Measurements from ENCODE around the gene RPS26. TPM values are rescaled to one million over a fixed set of nuclear protein-coding genes. Genes with fewer than 3 reads are reported as not detected.
"Not testable (repeated sequence)": the region's sequence is repeated elsewhere in the genome, so short reads cannot be mapped to it uniquely, and the experiment has no call there.

The RPS26 gene
- 314 and 346 TPM in 2 replicates for total RNA-seq (2014; rRNA removed; shearing (Covaris generic))
- 280 and 457 TPM in 2 replicates for polyA plus RNA-seq (2014; cell fraction: nucleus; rRNA removed)

- peak; percentile 99 for DNase-seq (ENCODE audit: extremely low read depth, low read depth)
Observed at GRCh38 chr12:56041552-56042429, at the start of gene RPS26. Gene RPS26, plus strand, starts transcription at chr12:56041918. Its CDS starts 249 bp downstream, at chr12:56042167.

DNA sequence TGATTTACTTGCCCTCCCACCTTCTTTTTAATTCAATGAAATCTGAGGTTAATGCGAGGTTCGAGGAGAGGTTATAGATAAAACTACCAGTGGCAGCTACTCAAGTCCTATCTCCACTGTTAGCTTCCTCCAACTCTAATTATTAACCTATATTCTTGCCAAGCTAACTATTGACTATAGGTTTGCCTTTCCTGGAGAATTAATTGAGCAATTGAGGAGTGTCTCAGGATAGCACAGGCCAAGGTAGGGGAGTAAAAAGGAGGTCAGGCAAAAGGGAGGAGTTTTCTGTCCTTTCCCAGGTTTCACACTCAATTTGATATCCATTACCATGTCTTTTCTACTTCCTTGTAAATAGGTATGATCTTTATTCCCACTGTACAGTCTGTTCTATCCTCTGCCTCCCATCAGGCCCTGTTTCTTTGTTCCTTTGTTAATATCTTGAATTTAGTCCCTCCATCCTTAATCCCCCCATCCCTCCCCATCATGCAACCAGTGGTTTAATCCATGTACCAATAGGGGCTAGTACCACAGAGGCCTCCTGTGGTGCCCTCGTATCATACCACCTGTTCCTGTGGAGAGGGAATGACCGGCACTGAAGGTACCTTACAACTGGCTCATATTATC, 48.4 kb upstream of the RPS26 start:
- DNase-seq (ENCODE audit: extremely low read depth, low read depth), result no peak

- no peak for DNase-seq (ENCODE audit: extremely low read depth, low read depth)
Observed at GRCh38 chr12:55995366-55995765, 46.4 kb upstream of the RPS26 start.

- DNase-seq (ENCODE audit: extremely low read depth, low read depth), result peak; percentile 68
Observed at GRCh38 chr12:55996201-55996714, 45.5 kb upstream of the RPS26 start.

GRCh38 chr12:55996715-55997534, 44.8 kb upstream of the RPS26 start, which contains the start of gene SUOX:
Gene SUOX, plus strand, starts transcription at chr12:55997276. Its CDS starts 4,946 bp downstream, at chr12:56002222.
- peak; percentile 98 for DNase-seq (ENCODE audit: extremely low read depth, low read depth)

GRCh38 chr12:55997535-55997859, 44.2 kb upstream of the RPS26 start:
- no peak for DNase-seq (ENCODE audit: extremely low read depth, low read depth)

DNA sequence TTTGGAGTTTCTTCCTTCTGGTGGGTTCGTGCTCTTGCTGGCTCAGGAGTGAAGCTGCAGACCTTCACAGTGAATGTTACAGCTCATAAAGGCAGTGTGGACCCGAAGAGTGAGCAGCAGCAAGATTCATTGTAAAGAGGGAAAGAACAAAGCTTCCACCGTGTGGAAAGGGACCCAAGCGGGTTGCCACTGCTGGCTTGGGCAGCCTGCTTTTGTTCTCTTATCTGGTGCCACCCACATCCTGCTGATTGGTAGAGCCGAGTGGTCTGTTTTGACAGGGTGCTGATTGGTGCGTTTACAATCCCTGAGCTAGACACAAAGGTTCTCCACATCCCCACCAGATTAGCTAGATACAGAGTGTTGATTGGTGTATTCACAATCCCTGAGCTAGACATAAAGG, 42.2 kb upstream of the RPS26 start:
- DNase-seq (ENCODE audit: extremely low read depth, low read depth), result not testable (repeated sequence)

DNA sequence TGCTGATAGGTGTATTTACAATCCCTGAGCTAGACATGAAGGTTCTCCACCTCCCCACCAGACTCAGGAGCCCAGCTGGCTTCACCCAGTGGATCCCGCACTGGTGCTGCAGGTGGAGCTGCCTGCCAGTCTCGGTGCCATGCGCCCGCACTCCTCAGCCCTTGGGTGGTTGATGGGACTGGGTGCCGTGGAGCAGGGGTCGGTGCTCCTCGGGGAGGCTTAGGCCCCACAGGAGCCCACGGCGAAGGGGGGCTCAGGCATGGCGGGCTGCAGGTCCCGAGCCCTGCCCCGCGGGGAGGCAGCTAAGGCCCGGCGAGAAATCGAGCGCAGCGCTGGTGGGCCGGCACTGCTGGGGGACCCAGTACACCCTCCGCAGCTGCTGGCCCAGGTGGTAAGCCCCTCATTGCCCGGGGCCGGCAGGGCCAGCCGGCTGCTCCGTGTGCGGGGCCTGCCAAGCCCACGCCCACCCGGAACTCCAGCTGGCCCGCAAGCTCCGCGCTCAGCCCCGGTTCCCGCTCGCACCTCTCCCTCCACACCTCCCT, 41.6 kb upstream of the RPS26 start:
- not testable (repeated sequence) for DNase-seq (ENCODE audit: extremely low read depth, low read depth)

DNA sequence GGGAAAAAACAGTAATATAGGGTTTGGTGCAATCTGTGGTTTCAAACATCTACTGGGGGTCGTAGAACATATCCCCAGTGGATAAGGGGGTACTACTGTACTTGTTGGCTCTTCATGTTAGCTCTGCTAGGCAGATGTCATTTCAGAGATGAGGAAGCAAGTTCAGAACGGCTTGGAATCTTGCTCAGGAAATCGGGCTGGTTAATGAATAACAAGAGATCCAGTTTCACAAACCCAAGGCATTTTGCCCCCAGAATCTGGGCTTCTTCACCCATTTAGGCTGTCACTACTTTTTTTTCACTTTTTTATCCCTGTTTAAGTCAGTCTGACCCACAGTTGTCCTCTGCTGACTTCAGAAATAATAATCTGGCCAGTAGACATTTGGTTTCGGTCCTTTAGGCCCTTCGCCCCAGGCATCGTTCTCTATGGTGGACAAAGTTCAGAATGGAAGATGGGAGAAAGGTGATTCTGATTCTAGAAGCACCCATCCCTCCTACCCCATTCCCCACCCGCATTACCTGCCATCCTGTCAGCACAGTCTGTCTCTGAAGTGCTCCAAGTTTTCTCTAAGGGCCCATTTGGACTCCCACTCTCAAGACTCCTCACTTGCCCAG, 40.1 kb upstream of the RPS26 start:
- DNase-seq (ENCODE audit: extremely low read depth, low read depth), result no peak

DNA sequence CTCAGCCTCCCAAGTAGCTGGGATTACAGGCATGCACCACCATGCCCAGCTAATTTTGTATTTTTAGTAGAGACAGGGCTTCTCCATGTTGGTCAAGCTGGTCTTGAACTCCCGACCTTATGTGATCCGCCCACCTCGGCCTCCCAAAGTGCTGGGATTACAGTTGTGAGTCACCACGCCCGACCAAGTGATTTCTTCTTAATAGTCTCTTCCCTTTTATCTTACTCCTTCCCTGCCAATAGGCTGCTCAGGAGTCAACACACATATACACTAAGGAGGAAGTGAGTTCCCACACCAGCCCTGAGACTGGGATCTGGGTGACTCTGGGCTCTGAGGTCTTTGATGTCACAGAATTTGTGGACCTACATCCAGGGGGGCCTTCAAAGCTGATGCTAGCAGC, 38.3 kb upstream of the RPS26 start:
- not testable (repeated sequence) for DNase-seq (ENCODE audit: extremely low read depth, low read depth)

DNA sequence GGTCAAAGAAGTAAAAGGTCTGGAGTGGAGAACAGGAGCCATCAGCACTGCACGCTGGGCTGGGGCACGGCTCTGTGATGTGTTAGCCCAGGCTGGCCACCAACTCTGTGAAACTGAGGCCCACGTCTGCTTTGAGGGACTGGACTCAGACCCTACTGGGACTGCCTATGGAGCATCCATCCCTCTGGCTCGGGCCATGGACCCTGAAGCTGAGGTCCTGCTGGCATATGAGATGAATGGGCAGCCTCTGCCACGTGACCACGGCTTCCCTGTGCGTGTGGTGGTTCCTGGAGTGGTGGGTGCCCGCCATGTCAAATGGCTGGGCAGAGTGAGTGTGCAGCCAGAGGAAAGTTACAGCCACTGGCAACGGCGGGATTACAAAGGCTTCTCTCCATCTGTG, 37.5 kb upstream of the RPS26 start:
- no peak for DNase-seq (ENCODE audit: extremely low read depth, low read depth)

DNA sequence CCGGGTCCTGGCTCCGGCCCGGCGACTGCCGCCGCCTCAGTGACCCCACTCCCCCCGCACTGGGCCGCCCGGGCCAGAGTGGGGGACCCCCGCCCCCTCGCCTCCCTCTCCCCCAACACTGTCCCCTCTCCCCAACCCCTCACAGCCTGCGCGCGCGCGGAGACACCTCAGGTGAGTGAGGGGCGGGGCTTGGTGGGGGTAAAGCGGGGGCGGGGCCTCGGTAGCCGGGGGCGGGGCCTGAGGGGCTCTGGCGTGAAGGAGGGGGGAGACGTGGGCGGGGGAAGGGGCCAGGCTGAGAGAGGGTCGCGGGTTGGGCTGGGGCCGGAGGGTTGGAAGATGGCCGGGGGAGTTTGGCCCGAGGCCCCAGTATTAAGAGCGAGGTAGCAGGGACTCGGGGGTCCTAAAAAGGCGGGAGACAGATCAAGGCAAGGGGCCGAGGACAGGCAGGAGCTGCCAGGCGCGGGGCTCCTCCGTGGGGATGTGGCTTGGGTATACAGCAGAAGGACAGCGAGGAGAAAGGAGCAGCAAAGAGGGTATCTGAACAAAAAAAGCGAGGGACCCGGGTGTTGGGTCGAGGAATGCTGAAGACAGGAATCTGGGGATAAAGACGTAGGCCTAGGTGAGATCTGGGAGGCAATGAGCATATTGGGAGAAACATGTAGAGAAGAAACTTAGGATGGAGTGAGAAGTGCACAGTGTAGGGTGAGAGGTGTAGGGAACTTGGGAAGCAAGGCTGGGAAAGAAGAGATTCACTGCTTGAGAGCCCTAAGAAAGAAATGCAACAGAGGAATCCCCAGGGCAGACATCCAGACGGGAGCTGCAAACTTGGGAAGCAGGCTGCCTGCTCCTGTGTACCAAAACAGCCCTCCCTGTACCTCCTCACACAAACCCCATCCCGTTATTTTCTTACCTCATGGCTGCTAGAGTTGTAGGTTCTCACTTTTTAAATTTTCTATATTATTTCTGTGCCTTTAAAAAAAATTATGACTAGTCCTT, 33.9 kb upstream of the RPS26 start:
- DNase-seq (ENCODE audit: extremely low read depth, low read depth), result no peak

- no peak for DNase-seq (ENCODE audit: extremely low read depth, low read depth)
Observed at GRCh38 chr12:56010111-56010570, 31.6 kb upstream of the RPS26 start.

GRCh38 chr12:56011509-56012090, 30.1 kb upstream of the RPS26 start:
- DNase-seq (ENCODE audit: extremely low read depth, low read depth), result no peak

- DNase-seq (ENCODE audit: extremely low read depth, low read depth), result no peak
Observed at GRCh38 chr12:56013482-56013881, 28.2 kb upstream of the RPS26 start.

DNA sequence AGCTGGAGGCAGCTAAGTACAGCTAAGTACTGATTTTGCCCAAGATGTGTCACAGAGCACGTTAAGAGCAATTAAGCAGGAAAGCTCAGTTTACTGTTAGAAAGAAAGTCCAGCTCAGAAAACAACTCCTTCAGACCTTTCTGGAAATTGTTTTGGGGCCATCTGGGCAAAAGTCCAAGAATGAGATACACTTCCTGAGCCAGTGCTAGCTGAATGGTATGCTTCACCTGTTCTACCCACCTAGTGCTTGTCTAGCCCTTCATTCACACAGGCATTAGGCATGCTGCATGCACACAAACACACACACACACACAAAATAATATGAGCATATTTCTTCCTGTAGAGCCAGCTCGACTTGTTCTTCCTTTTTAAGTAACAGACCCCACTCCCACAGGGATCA, 27.5 kb upstream of the RPS26 start:
- no peak for DNase-seq (ENCODE audit: extremely low read depth, low read depth)

GRCh38 chr12:56017181-56017580, 24.5 kb upstream of the RPS26 start:
- no peak for DNase-seq (ENCODE audit: extremely low read depth, low read depth)

DNA sequence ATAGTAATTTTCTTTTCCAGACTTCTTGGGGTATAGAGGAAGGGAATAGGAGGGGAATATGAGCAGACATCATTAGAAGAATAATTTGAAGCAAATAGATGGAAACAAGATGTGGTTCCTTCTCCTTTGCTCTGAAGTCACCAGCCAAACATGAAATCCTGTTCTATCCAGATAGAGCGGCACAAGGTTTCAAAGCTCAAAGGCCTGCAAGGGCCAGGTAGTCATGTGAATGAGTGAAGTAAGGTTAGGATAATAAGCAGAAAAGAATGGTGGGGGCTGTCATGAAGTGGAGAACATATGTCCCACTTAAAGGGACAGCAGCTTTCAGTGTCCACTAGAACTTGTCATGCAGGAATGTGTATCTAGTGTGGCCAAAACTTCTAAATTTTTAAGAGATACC, 23.4 kb upstream of the RPS26 start:
- no peak for DNase-seq (ENCODE audit: extremely low read depth, low read depth)

All from NCI-H460 (cell line).